Measurements from ENCODE around the gene BASP1. TPM values are rescaled to one million over a fixed set of nuclear protein-coding genes. Genes with fewer than 3 reads are reported as not detected.

Gene BASP1
- total and polyA plus RNA-seq, 7 experiments from 2014 or later: 0.23 to 9.6 (median 1.2) TPM; not detected in 1

DNA sequence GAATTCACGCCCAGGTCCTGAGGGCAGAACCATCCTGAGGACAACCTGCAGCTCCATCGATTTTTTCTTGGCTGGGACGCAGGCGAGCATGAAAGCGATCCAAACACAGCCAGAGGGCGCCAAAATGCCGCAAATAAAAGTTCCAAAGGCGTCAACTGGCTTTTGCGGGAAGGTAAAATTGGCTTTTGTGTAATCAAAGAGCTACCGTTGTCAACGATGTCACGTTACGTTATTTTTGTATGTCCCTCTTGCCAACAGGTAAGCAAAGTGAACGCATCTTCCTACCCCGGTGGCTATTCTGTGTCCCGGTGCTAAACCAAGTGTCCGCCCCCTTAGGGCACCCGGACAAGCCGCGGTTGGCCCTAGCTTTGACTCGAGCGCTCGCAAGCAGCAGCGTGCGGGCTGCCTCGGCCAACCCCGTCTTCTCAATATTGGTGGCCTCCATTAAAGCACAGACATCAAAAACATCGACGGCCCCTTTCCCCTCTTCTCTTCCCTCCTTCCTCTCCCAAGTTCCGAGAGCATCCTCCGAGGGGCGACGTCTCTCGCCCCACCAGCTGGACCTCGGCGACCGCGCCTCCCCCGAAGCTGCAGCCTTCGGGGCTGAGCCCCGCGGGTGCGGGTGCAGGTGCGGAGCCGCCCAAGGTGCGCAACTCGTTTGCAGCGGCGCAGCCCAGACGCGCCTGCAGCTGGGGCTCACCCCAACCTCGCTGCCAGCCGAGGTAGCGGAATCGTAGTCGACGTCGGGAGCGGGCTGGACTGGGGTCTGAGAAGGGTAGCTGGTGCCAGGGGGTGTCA is 1.1 kb upstream of the BASP1 start:
- Histone ChIP-seq H3K4me1 (ENCODE audit: control insufficient read depth in 2 of 2, insufficient read depth in 2 of 2, low read length in 2 of 2) (peaks cover 0 to 7% of the 10 kb centered on the region in 2 donors), H3K27me3 (ENCODE audit: control insufficient read depth in 2 of 2, insufficient read depth in 2 of 2, low read length in 2 of 2) (peaks cover 0 to 3% of the 10 kb centered on the region in 2 donors), H3K9me3 (ENCODE audit: control insufficient read depth in 2 of 3, low read length in 3 of 3) (no peaks in the 10 kb centered on the region), H3K36me3 (ENCODE audit: control insufficient read depth in 2 of 3, insufficient read depth in 3 of 3, low read length in 3 of 3) (no peaks in the 10 kb centered on the region), H3K27ac (ENCODE audit: low read depth, low read length) (no peak overlapping the region), H3K4me3 (ENCODE audit: low read length) (no peak overlapping the region)
- Mint-ChIP-seq H3K36me3 (no peaks in the 10 kb centered on the region), H3K27me3 (peaks cover 35 to 56% (median 45%) of the 10 kb centered on the region in 5 donors), H3K4me1 (peaks cover 3 to 21% (median 19%) of the 10 kb centered on the region in 7 donors), H3K9me3 (peaks cover 0 to 8% (median 0%) of the 10 kb centered on the region in 11 donors), H3K4me3 (peak overlapping the region; percentile 60 to 88 (median 78)), H3K27ac (peak overlapping the region in 6 of 9 donors; percentile 43 to 83 (median 66))
- DNase-seq (peak in 8 of 9 donors; percentile 20 to 53 (median 30)), ATAC-seq (peak; percentile 58)
- POLR2A ChIA-PET: no interaction called here
- CTCF ChIA-PET: no interaction called here
- intact Hi-C loops (cut with micrococcal nuclease): loop anchor here in 1 of 2 donors (1.0 to 2.0 kb wide), 2 partner anchors 1089 to 1098 kb away; no protein-coding TSS in a partner anchor

GRCh38 chr5:17216974-17217492 is 398 bp upstream of the BASP1 start:
- Histone ChIP-seq H3K9me3 (ENCODE audit: control insufficient read depth in 2 of 3, low read length in 3 of 3) (no peaks in the 10 kb centered on the region), H3K27me3 (ENCODE audit: control insufficient read depth in 2 of 2, insufficient read depth in 2 of 2, low read length in 2 of 2) (peaks cover 0 to 3% of the 10 kb centered on the region in 2 donors), H3K36me3 (ENCODE audit: control insufficient read depth in 2 of 3, insufficient read depth in 3 of 3, low read length in 3 of 3) (no peaks in the 10 kb centered on the region), H3K4me1 (ENCODE audit: control insufficient read depth in 2 of 2, insufficient read depth in 2 of 2, low read length in 2 of 2) (peaks cover 0 to 7% of the 10 kb centered on the region in 2 donors), H3K4me3 (ENCODE audit: low read length) (no peak overlapping the region), H3K27ac (ENCODE audit: low read depth, low read length) (no peak overlapping the region)
- POLR2A ChIA-PET: no interaction called here
- H3K4me1 Mint-ChIP-seq: peaks cover 3 to 21% (median 19%) of the 10 kb centered on the region in 7 donors
- DNase-seq: no peak
- intact Hi-C loops (cut with micrococcal nuclease): loop anchor here in 1 of 2 donors (1.0 to 2.0 kb wide), 2 partner anchors 1088 to 1098 kb away; no protein-coding TSS in a partner anchor
- peaks cover 38 to 57% (median 48%) of the 10 kb centered on the region in 5 donors for H3K27me3 Mint-ChIP-seq
- H3K27ac Mint-ChIP-seq: peak overlapping the region in 3 of 9 donors; percentile 38 to 68 (median 55)
- H3K36me3 Mint-ChIP-seq: no peaks in the 10 kb centered on the region
- CTCF ChIA-PET: no interaction called here
- ATAC-seq: no peak
- H3K9me3 Mint-ChIP-seq: peaks cover 0 to 8% (median 0%) of the 10 kb centered on the region in 11 donors
- H3K4me3 Mint-ChIP-seq: peak overlapping the region; percentile 56 to 88 (median 78)

DNA sequence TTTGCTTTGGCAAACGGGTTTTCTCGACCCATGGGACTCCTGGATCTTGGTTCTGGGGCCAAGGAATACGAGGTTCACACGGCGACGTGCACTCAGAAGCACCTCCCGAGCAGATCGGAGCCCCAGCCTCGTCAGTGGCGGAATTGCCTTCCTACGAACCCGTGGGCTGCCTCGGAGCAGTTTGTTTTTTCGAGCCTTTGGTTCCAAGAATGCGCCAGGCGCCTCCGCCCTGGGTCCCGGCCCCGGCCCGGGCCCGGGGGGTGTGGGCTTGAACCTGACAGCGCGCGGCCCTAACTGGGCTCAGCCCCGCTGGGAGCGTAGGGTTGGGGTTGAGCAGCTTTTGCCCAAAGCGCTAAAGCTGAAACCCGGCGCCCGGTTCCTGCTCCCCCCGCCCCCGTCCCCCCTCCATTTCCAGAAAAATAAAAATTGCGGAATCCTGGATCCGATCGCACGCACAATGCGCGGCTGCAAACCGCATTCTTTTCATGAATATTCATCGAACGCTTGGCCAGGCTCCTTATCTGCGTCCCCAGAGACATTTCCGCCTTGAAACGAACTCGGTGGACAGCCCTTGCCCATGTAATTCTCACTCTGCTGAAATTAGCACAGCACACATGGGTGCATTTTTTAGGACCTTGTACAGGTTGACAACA is 1.0 kb downstream of the BASP1 start:
- intact Hi-C loops (cut with micrococcal nuclease): no loop called here

GRCh38 chr5:17219006-17219422 is 1.6 kb downstream of the BASP1 start:
- Mint-ChIP-seq H3K4me3 (peak overlapping the region; percentile 53 to 86 (median 76)), H3K9me3 (peaks cover 0 to 8% (median 0%) of the 10 kb centered on the region in 11 donors), H3K4me1 (peaks cover 3 to 21% (median 19%) of the 10 kb centered on the region in 7 donors), H3K27me3 (peaks cover 46 to 72% (median 60%) of the 10 kb centered on the region in 5 donors), H3K27ac (peak overlapping the region in 2 of 9 donors; percentile 34 to 55), H3K36me3 (no peaks in the 10 kb centered on the region)
- intact Hi-C loops (cut with micrococcal nuclease): no loop called here
- Histone ChIP-seq H3K36me3 (ENCODE audit: control insufficient read depth in 2 of 3, insufficient read depth in 3 of 3, low read length in 3 of 3) (no peaks in the 10 kb centered on the region), H3K27ac (ENCODE audit: low read depth, low read length) (no peak overlapping the region), H3K27me3 (ENCODE audit: control insufficient read depth in 2 of 2, insufficient read depth in 2 of 2, low read length in 2 of 2) (peaks cover 0 to 3% of the 10 kb centered on the region in 2 donors), H3K4me3 (ENCODE audit: low read length) (no peak overlapping the region), H3K4me1 (ENCODE audit: control insufficient read depth in 2 of 2, insufficient read depth in 2 of 2, low read length in 2 of 2) (peaks cover 0 to 7% of the 10 kb centered on the region in 2 donors), H3K9me3 (ENCODE audit: control insufficient read depth in 2 of 3, low read length in 3 of 3) (no peaks in the 10 kb centered on the region)
- ChIA-PET CTCF (no interaction called here), POLR2A (no interaction called here)
- no peak for ATAC-seq
- no peak for DNase-seq

More for the DNA sequence above, 1.0 kb downstream of the BASP1 start:
- CTCF ChIA-PET: no interaction called here
- Mint-ChIP-seq H3K4me3 (peak overlapping the region in 9 of 10 donors; percentile 62 to 86 (median 76)), H3K27ac (no peak overlapping the region), H3K27me3 (peaks cover 46 to 67% (median 59%) of the 10 kb centered on the region in 5 donors), H3K36me3 (no peaks in the 10 kb centered on the region), H3K4me1 (peaks cover 3 to 21% (median 19%) of the 10 kb centered on the region in 7 donors), H3K9me3 (peaks cover 0 to 8% (median 0%) of the 10 kb centered on the region in 11 donors)
- POLR2A ChIA-PET: no interaction called here
- Histone ChIP-seq H3K27ac (ENCODE audit: low read depth, low read length) (no peak overlapping the region), H3K4me3 (ENCODE audit: low read length) (peak overlapping the region; percentile 27), H3K9me3 (ENCODE audit: control insufficient read depth in 2 of 3, low read length in 3 of 3) (no peaks in the 10 kb centered on the region), H3K27me3 (ENCODE audit: control insufficient read depth in 2 of 2, insufficient read depth in 2 of 2, low read length in 2 of 2) (peaks cover 0 to 3% of the 10 kb centered on the region in 2 donors), H3K4me1 (ENCODE audit: control insufficient read depth in 2 of 2, insufficient read depth in 2 of 2, low read length in 2 of 2) (peaks cover 0 to 7% of the 10 kb centered on the region in 2 donors), H3K36me3 (ENCODE audit: control insufficient read depth in 2 of 3, insufficient read depth in 3 of 3, low read length in 3 of 3) (no peaks in the 10 kb centered on the region)
- ATAC-seq (peak; percentile 35), DNase-seq (no peak)

- ATAC-seq: no peak
- peaks cover 3 to 21% (median 19%) of the 10 kb centered on the region in 7 donors for H3K4me1 Mint-ChIP-seq
- no peaks in the 10 kb centered on the region for H3K36me3 Mint-ChIP-seq
- Histone ChIP-seq H3K27ac (ENCODE audit: low read depth, low read length) (no peak overlapping the region), H3K36me3 (ENCODE audit: control insufficient read depth in 2 of 3, insufficient read depth in 3 of 3, low read length in 3 of 3) (no peaks in the 10 kb centered on the region), H3K4me1 (ENCODE audit: control insufficient read depth in 2 of 2, insufficient read depth in 2 of 2, low read length in 2 of 2) (peaks cover 0 to 7% of the 10 kb centered on the region in 2 donors), H3K4me3 (ENCODE audit: low read length) (no peak overlapping the region), H3K27me3 (ENCODE audit: control insufficient read depth in 2 of 2, insufficient read depth in 2 of 2, low read length in 2 of 2) (peaks cover 0 to 3% of the 10 kb centered on the region in 2 donors), H3K9me3 (ENCODE audit: control insufficient read depth in 2 of 3, low read length in 3 of 3) (no peaks in the 10 kb centered on the region)
- H3K27ac Mint-ChIP-seq: peak overlapping the region in 2 of 9 donors; percentile 34 to 55
- peaks cover 0 to 8% (median 0%) of the 10 kb centered on the region in 11 donors for H3K9me3 Mint-ChIP-seq
- CTCF ChIA-PET: no interaction called here
- intact Hi-C loops (cut with micrococcal nuclease): no loop called here
- POLR2A ChIA-PET: no interaction called here
- no peak for DNase-seq
- H3K27me3 Mint-ChIP-seq: peaks cover 46 to 76% (median 60%) of the 10 kb centered on the region in 5 donors
- H3K4me3 Mint-ChIP-seq: peak overlapping the region; percentile 53 to 86 (median 76)
Measured at GRCh38 chr5:17219469-17219868, 2.0 kb downstream of the BASP1 start.

- no peak for ATAC-seq
- Histone ChIP-seq H3K9me3 (ENCODE audit: control insufficient read depth in 2 of 3, low read length in 3 of 3) (no peaks in the 10 kb centered on the region), H3K27me3 (ENCODE audit: control insufficient read depth in 2 of 2, insufficient read depth in 2 of 2, low read length in 2 of 2) (peaks cover 0 to 3% of the 10 kb centered on the region in 2 donors), H3K27ac (ENCODE audit: low read depth, low read length) (no peak overlapping the region), H3K4me1 (ENCODE audit: control insufficient read depth in 2 of 2, insufficient read depth in 2 of 2, low read length in 2 of 2) (peaks cover 0 to 7% of the 10 kb centered on the region in 2 donors), H3K4me3 (ENCODE audit: low read length) (no peak overlapping the region), H3K36me3 (ENCODE audit: control insufficient read depth in 2 of 3, insufficient read depth in 3 of 3, low read length in 3 of 3) (no peaks in the 10 kb centered on the region)
- CTCF ChIA-PET: no interaction called here
- intact Hi-C loops (cut with micrococcal nuclease): no loop called here
- H3K4me3 Mint-ChIP-seq: peak overlapping the region in 6 of 10 donors; percentile 13 to 79 (median 41)
- peaks cover 45 to 77% (median 58%) of the 10 kb centered on the region in 5 donors for H3K27me3 Mint-ChIP-seq
- no peaks in the 10 kb centered on the region for H3K36me3 Mint-ChIP-seq
- DNase-seq: no peak
- H3K27ac Mint-ChIP-seq: no peak overlapping the region
- H3K4me1 Mint-ChIP-seq: peaks cover 3 to 21% (median 19%) of the 10 kb centered on the region in 7 donors
- H3K9me3 Mint-ChIP-seq: peaks cover 0 to 9% (median 0%) of the 10 kb centered on the region in 11 donors
- POLR2A ChIA-PET: no interaction called here
Measured at GRCh38 chr5:17219992-17220391, 2.6 kb downstream of the BASP1 start.

All from naive thymus-derived CD4-positive, alpha-beta T cell (primary cell).